Measurements from ENCODE around the gene UBE2M.
"Not testable (repeated sequence)": the region's sequence is repeated elsewhere in the genome, so short reads cannot be mapped to it uniquely, and the experiment has no call there.

Gene UBE2M

DNA sequence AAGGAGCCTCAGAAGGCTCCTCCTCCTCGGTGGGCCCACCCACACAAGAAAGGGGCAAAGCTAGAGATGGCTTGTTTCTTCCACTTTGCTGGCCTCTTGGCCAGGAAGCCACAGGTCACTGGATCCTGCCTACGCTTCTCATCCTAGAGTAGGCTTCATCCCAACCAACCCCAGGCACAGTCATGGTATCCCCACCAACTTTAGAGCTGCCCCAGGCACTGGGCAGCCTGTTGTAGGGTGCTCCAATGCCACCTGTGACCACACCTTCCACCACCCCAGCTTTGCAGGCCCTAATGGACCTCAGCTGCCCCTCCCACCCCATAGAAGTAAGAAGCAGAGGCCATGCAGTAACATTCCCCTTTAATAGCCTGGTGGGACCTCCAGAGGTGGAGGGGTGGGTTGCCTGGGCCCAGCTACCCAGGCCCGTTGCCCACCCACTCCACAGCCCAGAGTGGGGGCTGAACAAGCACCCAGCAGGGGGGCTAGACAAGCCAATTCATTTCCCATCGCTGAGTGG is 3.0 kb downstream of the UBE2M start:
- DNase-seq = no peak

DNA sequence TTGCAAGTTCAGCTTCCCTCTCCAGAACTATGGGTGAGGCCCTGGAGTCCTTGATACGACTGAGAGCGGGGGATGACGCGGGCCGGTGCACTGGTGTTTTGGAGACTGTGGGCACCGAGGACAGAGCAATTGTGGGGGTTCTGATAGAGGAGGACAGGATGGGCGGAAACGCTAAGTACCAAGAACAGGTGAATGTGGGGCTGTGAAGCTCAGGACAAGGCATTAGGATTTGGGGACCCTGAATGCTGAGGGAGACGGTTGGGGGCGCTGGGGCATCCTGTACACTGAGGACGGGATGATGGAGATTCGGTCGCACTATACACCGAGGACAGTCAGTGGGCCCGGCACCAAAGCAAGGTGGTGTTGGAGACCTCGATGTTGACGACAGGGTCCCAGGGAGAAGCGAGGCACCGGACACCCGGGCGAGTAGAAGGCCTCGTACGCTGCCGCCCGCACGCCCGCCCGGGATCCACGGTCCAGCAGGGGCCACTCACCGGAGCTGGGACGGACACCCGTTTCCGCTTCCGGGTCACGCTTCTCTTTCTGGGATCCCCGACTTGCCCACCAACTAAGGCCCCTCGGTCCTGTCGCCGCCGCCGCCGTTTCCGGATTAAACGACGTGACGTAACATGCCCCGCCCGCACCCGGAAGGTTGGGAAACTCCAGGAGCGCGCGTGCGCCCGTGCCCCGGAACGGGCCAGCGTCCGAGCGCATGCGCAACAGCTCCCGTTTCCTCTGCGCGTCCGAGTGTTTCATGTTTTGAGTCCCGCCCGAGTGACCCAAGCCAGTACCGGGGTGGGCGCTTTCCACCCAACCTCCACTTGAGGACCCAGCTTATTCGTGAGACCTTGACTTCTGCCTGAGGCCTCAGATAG is 3.7 kb downstream of the UBE2M start, which contains the start of gene CHMP2A:
Gene CHMP2A (minus strand): TSS at position 612 of the 875 bp plus-strand sequence. CDS start 893 bp downstream, outside the sequence.
- DNase-seq = no peak

DNA sequence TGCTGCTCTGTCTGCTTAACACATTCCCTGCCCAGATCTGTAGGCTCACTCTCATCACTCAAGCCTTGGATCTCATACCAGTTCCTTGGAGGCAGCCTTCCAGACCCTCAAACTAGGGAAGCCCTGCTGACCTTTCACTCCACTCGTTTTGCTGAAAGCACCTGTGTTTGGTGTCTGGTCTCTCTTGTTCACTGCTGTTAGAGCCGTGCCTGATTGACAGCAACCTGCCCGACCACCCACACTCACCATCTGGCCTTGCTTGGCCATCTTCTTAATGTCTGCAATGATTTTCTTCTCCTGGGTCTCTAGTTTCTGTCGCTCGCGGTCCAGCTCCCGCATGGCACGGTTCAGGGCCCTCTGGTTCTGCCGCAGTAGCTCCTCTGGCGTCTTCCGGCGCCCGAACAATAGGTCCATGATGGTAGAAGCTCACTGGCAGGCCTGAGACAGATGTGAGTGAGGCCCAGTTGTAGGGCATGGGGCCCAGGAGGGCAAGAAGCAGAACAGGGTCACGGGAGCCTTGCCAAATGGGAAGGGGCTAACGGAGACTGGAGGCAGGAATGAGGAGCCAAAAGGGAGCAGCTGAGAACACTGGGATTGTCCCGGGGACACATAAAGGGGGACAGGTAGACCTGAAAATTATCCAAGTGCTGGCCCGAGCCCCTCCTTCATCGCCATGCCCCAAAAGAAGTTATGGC is 4.5 kb downstream of the UBE2M start:
- DNase-seq = no peak

DNA sequence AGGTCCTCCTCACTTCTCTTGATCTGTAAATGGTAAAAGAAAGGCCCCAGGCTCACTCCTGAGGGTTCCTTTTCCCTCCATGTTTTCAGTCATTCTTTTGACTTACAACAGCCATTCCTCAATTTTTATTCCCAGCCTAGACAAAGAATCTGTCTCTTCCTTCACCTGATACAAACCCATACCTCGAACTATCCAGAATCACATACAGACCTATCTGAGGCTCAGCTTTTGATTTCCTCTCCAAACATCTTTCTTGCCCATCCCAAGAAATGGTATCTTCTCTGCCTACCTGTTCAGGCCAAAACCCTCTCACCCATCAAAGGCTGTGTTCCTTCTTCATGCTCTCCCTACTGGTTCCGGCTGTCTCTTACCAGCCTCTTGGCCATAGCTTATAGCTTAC is 5.8 kb downstream of the UBE2M start:
- no peak for DNase-seq

DNA sequence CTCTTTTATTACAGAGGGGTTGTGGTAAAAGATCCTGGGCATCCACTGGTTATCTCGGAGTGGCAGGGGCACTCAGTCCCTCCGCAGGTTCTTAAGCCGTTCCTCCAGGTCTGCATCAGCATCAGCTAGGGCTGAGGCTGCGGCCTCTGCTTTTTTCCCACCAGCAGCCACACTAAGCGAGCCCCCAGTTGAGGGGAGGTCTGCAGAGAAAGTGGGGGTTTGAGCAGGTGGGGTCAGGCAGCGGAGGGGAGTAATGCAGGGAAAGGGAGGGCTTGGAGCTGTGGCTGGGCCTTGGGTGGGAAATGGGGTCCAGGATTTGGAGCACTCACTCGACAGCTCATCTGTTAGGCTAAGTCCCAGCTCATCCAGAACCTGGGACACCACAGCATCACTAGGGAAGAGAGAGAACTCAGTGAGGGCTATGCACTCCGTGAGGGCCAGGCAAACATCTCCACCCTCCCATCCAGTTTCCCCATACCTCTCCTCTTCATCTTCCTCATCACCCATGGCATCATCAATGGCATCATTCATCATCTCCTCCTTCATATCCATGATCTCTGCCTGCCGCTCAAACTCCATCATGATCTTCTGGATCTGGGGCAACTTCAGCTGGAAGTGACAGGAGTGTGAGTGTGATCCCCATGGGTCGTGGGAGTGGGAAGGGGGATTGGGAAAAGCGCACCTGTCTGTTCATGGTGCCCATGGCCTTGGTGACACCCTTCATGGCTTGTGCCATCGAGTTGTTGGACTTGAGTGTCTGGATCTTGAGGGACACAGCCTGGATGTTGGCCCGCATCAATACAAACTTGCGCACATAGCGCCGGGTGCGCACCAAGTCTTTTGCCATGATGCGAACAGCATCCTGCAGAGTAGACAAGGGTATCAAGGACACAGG is 6.6 kb downstream of the UBE2M start:
- DNase-seq = no peak

DNA sequence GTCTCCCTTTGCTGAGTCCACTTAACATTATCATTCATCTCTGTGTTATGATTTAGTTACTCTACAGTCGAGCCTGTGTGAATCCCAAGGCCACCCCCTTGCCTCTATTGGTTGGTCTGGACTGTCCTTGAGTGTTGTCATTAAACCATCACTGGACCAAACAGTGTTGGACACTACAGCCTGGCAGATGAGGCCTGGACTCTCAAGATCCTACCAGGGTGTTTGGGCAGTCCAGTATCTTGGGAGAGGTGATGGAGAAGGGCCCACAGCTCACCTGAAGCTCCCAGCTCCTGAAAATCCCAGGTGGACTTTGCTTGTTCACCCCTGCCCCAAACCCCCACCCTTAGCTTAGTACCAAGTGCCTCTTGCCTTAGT is 7.3 kb downstream of the UBE2M start:
- DNase-seq = no peak

DNA sequence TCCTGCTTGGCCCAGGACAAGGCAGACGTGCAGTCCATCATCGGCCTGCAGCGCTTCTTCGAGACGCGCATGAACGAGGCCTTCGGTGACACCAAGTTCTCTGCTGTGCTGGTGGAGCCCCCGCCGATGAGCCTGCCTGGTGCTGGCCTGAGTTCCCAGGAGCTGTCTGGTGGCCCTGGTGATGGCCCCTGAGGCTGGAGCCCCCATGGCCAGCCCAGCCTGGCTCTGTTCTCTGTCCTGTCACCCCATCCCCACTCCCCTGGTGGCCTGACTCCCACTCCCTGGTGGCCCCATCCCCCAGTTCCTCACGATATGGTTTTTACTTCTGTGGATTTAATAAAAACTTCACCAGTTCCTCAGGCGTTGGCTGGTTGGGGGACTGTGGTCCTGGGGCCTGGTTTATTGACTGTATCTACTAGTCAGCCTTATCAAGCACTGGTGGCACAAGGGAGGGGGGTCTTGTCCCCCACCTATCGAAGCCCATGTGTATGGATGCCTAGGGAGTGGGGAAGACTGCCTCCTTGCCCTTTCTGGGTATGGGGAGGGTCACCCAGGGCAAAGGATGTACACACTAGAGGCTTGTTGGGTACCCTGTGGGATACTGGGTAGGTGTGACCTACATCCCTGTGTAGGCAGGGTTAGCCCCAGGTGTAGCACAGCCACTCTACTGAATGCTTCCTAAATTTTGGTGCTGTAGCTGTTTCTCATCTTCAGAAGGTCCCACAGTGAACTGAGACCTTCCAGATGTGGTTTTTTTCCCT is 7.9 kb downstream of the UBE2M start:
- DNase-seq = no peak

DNA sequence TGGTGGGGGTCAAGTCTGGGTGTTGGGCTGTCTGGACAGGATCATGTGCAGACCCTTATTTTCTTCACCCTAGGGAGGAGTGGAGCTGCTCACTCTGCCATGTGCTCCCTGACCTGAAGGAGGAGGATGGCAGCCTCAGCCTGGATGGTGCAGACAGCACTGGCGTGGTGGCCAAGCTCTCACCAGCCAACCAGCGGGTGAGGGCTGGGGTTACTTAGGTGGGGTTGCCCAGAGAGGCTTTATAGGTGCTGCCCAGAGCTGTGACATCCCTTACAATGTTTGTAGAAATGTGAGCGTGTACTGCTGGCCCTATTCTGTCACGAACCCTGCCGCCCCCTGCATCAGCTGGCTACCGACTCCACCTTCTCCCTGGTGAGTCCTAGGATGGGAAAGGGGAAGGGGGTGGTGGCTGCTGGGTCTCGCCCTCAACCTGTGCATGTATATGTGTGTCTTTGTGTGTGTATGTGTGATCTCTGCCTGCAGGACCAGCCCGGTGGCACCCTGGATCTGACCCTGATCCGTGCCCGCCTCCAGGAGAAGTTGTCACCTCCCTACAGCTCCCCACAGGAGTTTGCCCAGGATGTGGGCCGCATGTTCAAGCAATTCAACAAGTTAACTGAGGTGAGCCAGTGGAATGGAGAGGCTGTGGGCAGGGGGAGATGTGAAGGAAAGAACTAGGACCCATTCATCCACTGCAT is 8.6 kb downstream of the UBE2M start:
- DNase-seq = no peak

DNA sequence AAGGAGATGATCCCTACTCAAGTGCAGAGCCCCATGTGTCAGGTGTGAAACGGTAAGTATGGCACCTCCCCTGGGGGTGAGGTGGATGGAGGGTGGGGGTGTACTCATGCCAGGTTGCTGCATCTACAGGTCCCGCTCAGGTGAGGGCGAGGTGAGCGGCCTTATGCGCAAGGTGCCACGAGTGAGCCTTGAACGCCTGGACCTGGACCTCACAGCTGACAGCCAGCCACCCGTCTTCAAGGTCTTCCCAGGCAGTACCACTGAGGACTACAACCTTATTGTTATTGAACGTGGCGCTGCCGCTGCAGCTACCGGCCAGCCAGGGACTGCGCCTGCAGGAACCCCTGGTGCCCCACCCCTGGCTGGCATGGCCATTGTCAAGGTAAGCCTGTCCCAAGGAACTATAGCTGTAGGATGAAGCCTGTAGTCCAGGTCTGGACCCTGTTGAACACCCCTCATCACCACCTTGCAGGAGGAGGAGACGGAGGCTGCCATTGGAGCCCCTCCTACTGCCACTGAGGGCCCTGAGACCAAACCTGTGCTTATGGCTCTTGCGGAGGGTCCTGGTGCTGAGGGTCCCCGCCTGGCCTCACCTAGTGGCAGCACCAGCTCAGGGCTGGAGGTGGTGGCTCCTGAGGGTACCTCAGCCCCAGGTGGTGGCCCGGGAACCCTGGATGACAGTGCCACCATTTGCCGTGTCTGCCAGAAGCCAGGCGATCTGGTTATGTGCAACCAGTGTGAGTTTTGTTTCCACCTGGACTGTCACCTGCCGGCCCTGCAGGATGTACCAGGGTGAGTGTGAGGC is 9.3 kb downstream of the UBE2M start:
- DNase-seq = no peak

DNA sequence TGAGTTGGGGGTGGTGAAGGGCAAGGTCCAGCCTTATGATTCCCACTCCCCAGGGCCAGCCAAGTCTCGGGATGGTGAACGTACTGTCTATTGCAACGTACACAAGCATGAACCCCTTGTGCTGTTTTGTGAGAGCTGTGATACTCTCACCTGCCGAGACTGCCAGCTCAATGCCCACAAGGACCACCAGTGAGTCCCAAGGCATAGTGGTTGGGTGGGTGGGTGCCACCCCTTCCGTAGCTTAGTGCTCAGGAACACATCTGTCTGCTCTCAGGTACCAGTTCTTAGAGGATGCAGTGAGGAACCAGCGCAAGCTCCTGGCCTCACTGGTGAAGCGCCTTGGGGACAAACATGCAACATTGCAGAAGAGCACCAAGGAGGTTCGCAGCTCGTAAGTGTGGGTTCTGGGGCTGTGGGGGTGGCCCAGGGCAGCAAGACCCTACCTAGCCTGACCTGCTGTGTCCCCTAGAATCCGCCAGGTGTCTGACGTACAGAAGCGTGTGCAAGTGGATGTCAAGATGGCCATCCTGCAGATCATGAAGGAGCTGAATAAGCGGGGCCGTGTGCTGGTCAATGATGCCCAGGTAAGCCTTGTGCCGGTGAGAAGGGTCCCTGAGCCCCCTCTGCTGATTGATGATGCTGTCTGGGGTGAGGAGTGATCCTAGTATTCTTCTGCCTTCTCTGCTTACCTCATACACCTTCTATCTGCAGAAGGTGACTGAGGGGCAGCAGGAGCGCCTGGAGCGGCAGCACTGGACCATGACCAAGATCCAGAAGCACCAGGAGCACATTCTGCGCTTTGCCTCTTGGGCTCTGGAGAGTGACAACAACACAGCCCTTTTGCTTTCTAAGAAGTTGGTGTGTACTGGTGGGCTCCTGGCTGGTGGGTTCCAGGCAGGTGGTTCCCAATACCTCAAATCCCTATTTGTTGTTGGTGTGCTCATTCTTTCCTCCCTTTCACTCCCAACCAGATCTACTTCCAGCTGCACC is 10.8 kb downstream of the UBE2M start:
- DNase-seq = no peak

DNA sequence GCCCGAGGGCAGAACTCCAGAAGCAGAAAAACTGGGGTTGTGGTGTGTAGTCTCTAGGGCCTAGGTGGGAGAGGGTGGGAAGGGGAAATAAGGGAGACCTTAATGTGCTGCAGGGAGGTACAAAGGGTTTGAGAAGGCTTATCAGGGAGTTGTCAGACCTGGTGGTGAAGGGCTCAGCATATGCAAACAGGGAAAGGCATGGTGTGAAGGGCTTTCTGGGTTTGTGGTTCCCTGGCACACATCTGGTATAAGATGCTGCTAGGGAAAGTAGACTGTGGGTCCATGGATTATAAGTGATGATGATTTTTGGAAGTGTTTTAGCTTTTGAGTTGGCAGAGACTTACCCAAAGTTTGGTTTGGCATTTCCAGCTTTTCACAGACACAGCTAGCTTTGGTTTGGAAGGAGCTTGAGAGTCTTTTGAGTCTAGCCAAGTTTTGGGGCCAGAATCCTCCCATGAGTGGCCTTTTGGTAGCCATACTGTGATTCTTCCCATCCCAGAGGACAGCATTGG is 12.3 kb downstream of the UBE2M start:
- no peak for DNase-seq

DNA sequence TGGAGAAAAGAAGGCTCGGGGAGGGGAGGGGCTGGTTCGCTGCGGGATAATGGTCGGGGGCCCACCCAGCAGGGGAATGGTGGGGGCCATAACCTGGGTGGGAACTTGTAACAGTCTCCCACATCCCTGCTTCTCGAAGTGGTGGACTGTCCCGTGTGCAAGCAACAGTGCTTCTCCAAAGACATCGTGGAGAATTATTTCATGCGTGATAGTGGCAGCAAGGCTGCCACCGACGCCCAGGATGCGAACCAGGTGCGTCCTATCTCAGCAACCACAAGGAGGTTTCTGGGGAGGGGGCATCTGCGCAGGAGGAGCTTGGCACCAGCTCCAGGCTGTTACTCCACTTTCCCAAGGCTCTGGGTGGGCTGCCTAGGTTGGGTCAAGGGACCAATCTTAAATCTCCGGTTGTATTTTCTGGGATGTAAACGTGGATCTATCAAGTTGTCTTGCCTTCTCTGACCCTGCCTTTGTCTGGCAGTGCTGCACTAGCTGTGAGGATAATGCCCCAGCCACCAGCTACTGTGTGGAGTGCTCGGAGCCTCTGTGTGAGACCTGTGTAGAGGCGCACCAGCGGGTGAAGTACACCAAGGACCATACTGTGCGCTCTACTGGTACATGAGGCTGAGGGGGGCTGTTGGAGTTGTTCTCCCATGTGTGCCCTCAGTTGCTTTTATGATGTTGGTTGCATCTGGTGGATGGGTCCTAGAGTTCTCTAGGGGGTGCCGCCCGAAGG is 13.0 kb downstream of the UBE2M start:
- DNase-seq = no peak

DNA sequence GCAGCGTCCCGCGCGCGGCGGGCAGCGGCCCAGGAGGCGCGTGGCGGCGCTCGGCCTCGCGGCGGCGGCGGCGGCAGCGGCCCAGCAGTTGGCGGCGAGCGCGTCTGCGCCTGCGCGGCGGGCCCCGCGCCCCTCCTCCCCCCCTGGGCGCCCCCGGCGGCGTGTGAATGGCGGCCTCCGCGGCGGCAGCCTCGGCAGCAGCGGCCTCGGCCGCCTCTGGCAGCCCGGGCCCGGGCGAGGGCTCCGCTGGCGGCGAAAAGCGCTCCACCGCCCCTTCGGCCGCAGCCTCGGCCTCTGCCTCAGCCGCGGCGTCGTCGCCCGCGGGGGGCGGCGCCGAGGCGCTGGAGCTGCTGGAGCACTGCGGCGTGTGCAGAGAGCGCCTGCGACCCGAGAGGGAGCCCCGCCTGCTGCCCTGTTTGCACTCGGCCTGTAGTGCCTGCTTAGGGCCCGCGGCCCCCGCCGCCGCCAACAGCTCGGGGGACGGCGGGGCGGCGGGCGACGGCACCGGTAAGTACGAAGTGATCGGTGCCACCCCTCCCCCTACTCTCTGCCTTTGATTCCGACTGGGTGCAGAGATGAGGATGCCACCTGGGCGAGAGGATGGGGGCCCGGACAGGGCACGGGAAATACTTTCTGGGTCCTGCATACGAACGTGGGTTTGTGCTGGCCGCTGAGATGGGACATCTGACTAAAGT is 13.7 kb downstream of the UBE2M start:
- no peak for DNase-seq

DNA sequence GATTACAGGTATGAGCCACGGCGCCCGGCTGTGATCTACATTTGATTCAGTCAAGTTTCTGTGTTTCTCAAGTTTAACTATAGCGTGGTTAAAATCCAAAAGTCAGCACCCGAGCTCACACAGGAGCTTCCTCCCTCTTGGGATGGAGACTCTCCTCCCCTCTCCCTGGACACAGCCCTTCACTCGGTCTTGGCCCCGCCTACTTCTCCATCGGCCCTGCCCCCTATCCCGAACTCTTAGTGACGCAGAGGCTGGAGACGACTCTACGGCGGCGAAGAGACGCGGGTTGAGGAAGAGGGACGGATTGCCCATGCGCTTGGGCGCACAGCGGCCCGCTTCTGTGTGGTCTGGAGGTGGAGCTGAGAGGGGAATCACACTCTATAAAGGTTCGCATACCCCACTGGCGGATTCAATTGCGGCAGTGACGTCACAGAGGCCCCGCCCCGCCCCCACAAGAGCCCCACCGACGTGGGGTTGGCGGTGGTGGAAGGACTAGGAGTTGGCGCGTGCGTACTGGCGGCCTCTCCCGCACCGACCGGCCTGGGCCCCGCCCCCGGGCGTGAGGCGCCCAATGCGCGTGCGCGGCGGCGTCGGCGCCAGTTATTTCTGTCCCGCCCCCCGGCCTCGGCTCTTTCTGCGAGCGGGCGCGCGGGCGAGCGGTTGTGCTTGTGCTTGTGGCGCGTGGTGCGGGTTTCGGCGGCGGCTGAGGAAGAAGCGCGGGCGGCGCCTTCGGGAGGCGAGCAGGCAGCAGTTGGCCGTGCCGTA is 14.4 kb downstream of the UBE2M start, which contains the start of gene TRIM28:
Gene TRIM28 (plus strand): TSS at position 239 of the 765 bp plus-strand sequence. CDS start 694 bp downstream, outside the sequence.
- no peak for DNase-seq

DNA sequence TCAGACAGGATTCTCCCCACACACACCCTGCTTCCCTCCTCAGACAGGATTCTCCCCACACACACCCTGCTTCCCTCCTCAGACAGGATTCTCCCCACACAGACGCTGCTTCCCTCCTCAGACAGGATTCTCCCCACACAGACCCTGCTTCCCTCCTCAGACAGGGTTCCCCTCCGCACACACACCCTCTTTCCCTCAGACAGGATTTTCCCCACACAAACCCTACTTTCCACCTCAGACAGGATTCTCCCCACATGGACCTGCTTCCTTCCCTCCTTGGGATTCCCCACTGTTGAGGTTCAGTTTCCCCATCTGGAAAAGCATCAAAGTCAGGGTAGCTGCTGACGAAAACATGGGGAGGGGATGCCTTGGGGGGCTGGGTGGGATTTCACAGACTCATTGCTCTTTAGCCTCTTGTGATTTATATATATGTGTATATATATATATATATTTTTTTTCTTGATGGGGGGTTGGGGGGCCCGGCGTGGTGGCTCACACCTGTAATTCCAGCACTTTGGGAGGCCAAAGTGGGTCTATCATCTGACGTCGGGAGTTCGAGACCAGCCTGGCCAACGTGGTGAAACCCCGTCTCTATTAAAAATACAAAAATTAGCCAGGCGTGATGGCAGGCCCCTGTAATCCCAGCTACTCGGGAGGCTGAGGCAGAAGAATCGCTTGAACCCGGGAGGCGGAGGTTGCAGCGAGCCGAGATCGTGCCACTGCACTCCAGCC is 15.6 kb downstream of the UBE2M start:
- not testable (repeated sequence) for DNase-seq

DNA sequence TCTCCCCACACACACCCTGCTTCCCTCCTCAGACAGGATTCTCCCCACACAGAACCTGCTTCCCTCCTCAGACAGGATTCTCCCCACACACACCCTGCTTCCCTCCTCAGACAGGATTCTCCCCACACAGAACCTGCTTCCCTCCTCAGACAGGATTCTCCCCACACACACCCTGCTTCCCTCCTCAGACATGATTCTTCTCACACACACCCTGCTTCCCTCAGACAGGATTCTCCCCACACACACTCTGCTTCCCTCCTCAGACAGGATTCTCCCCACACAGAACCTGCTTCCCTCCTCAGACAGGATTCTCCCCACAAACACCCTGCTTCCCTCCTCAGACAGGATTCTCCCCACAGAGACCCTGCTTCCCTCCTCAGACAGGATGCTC is 19.2 kb downstream of the UBE2M start:
- DNase-seq = not testable (repeated sequence)

Measured in Kasumi-1 (cell line).